T-helper 17 cell (primary cell): ENCODE data around the gene GRAMD1B. TPM values are rescaled to one million over a fixed set of nuclear protein-coding genes. Genes with fewer than 3 reads are reported as not detected.
"Not testable (repeated sequence)": the region's sequence is repeated elsewhere in the genome, so short reads cannot be mapped to it uniquely, and the experiment has no call there.

Source experiments
- ATAC-seq: fragments of 150-1000 bp; cut with Tn5 transposase; 2 replicates; pipeline ENCODE4 v1.10.0; 2021; ENCODE audit warnings: mild to moderate bottlenecking, moderate library complexity
- DNase-seq, 3 donors: peaks; one replicate each; pipeline versions ENCODE4 v3.0.0 to v3.0.0-alpha.2; 2020 to 2021
- H3K9me3 ChIP-seq: one replicate; pipeline ENCODE4 v1.7.0; 2013; ENCODE audit warnings: low read length, mild to moderate bottlenecking; ENCODE audit not compliant: control insufficient read depth, poor library complexity, severe bottlenecking
- H3K27ac Mint-ChIP-seq: one replicate; pipeline ENCODE4 v1.8.0; 2022; ENCODE audit warnings: mild to moderate bottlenecking, moderate library complexity, mixed read lengths
- H3K27me3 Mint-ChIP-seq: one replicate; pipeline ENCODE4 v1.8.0; 2022; ENCODE audit warnings: mixed read lengths
- H3K36me3 Mint-ChIP-seq: one replicate; pipeline ENCODE4 v1.8.0; 2022; ENCODE audit warnings: low read depth, mixed read lengths
- H3K4me1 Mint-ChIP-seq: one replicate; pipeline ENCODE4 v1.8.0; 2022; ENCODE audit warnings: mild to moderate bottlenecking, mixed read lengths
- H3K4me3 Mint-ChIP-seq: one replicate; pipeline ENCODE4 v1.8.0; 2022; ENCODE audit warnings: mild to moderate bottlenecking, moderate library complexity, mixed read lengths
- total RNA-seq, 4 donors: library from RNA in 2 of 4; stranded (reverse) in 2 of 4; gene quantifications; one replicate each; pipeline ENCODE4 v1.2.3 and lab custom pipeline; 2022 to 2026

GRAMD1B gene
- total RNA-seq, 2 donors from 2014 or later, result 25.1 to 33.1 TPM

GRCh38 chr11:123558536-123559315 lies 128.7 kb downstream of the GRAMD1B start:
- H3K4me1 Mint-ChIP-seq, result peaks cover 20% of the 10 kb centered on the region
- no peak overlapping the region for H3K4me3 Mint-ChIP-seq
- H3K27me3 Mint-ChIP-seq, result no peaks in the 10 kb centered on the region
- H3K36me3 Mint-ChIP-seq, result no peaks in the 10 kb centered on the region
- ATAC-seq (no peak), DNase-seq (no peak)
- no peak overlapping the region for H3K27ac Mint-ChIP-seq
- H3K9me3 ChIP-seq, result no peaks in the 10 kb centered on the region

GRCh38 chr11:123559523-123559955 lies 129.5 kb downstream of the GRAMD1B start:
- Mint-ChIP-seq H3K4me1 (peaks cover 20% of the 10 kb centered on the region), H3K27me3 (no peaks in the 10 kb centered on the region), H3K36me3 (no peaks in the 10 kb centered on the region), H3K27ac (no peak overlapping the region), H3K4me3 (peak overlapping the region; percentile 63)
- DNase-seq, result no peak
- ATAC-seq, result no peak
- H3K9me3 ChIP-seq, result no peaks in the 10 kb centered on the region

- no peak for DNase-seq
- ATAC-seq, result peak; percentile 30
- Mint-ChIP-seq H3K4me3 (peak overlapping the region; percentile 63), H3K27me3 (no peaks in the 10 kb centered on the region), H3K4me1 (peaks cover 18% of the 10 kb centered on the region), H3K27ac (no peak overlapping the region), H3K36me3 (no peaks in the 10 kb centered on the region)
- no peaks in the 10 kb centered on the region for H3K9me3 ChIP-seq
Measured at GRCh38 chr11:123560006-123560405, 129.9 kb downstream of the GRAMD1B start.

- Mint-ChIP-seq H3K27me3 (no peaks in the 10 kb centered on the region), H3K27ac (no peak overlapping the region), H3K4me1 (peaks cover 17% of the 10 kb centered on the region), H3K36me3 (no peaks in the 10 kb centered on the region), H3K4me3 (no peak overlapping the region)
- H3K9me3 ChIP-seq, result no peaks in the 10 kb centered on the region
- ATAC-seq (no peak), DNase-seq (no peak)
Measured at GRCh38 chr11:123561431-123561800, 131.3 kb downstream of the GRAMD1B start.

- H3K9me3 ChIP-seq, result no peaks in the 10 kb centered on the region
- Mint-ChIP-seq H3K4me1 (peaks cover 17% of the 10 kb centered on the region), H3K27me3 (no peaks in the 10 kb centered on the region), H3K4me3 (no peak overlapping the region), H3K27ac (no peak overlapping the region), H3K36me3 (no peaks in the 10 kb centered on the region)
- no peak for ATAC-seq
- DNase-seq, result no peak
Measured at GRCh38 chr11:123562158-123562557, 132.1 kb downstream of the GRAMD1B start.

GRCh38 chr11:123562829-123563228 lies 132.8 kb downstream of the GRAMD1B start:
- no peaks in the 10 kb centered on the region for H3K9me3 ChIP-seq
- ATAC-seq, result no peak
- Mint-ChIP-seq H3K4me1 (peaks cover 17% of the 10 kb centered on the region), H3K4me3 (no peak overlapping the region), H3K27ac (no peak overlapping the region), H3K36me3 (no peaks in the 10 kb centered on the region), H3K27me3 (no peaks in the 10 kb centered on the region)
- no peak for DNase-seq

GRCh38 chr11:123564221-123564620 lies 134.2 kb downstream of the GRAMD1B start:
- ATAC-seq (no peak), DNase-seq (no peak)
- Mint-ChIP-seq H3K36me3 (no peaks in the 10 kb centered on the region), H3K27ac (no peak overlapping the region), H3K4me3 (no peak overlapping the region), H3K4me1 (peaks cover 12% of the 10 kb centered on the region), H3K27me3 (no peaks in the 10 kb centered on the region)
- no peaks in the 10 kb centered on the region for H3K9me3 ChIP-seq

GRCh38 chr11:123566852-123567251 lies 136.8 kb downstream of the GRAMD1B start:
- ATAC-seq, result no peak

GRCh38 chr11:123567466-123567865 lies 137.4 kb downstream of the GRAMD1B start:
- no peak overlapping the region for H3K4me3 Mint-ChIP-seq
- H3K36me3 Mint-ChIP-seq, result no peaks in the 10 kb centered on the region
- no peaks in the 10 kb centered on the region for H3K27me3 Mint-ChIP-seq
- H3K4me1 Mint-ChIP-seq, result peaks cover 10% of the 10 kb centered on the region
- ATAC-seq, result no peak
- no peaks in the 10 kb centered on the region for H3K9me3 ChIP-seq
- no peak for DNase-seq
- H3K27ac Mint-ChIP-seq, result no peak overlapping the region

More at GRCh38 chr11:123566852-123567251, 136.8 kb downstream of the GRAMD1B start:
- no peaks in the 10 kb centered on the region for H3K36me3 Mint-ChIP-seq
- H3K9me3 ChIP-seq, result no peaks in the 10 kb centered on the region
- no peak overlapping the region for H3K4me3 Mint-ChIP-seq
- DNase-seq, result no peak
- H3K27me3 Mint-ChIP-seq, result no peaks in the 10 kb centered on the region
- H3K27ac Mint-ChIP-seq, result no peak overlapping the region
- H3K4me1 Mint-ChIP-seq, result peaks cover 10% of the 10 kb centered on the region

GRCh38 chr11:123568367-123568870 lies 138.3 kb downstream of the GRAMD1B start:
- no peak for DNase-seq
- no peaks in the 10 kb centered on the region for H3K9me3 ChIP-seq
- H3K27ac Mint-ChIP-seq, result no peak overlapping the region
- no peaks in the 10 kb centered on the region for H3K36me3 Mint-ChIP-seq
- H3K4me3 Mint-ChIP-seq, result no peak overlapping the region
- ATAC-seq, result no peak
- H3K27me3 Mint-ChIP-seq, result no peaks in the 10 kb centered on the region
- H3K4me1 Mint-ChIP-seq, result peaks cover 5% of the 10 kb centered on the region

GRCh38 chr11:123569393-123569792 lies 139.3 kb downstream of the GRAMD1B start:
- ATAC-seq (no peak), DNase-seq (no peak)
- H3K4me1 Mint-ChIP-seq, result peaks cover 9% of the 10 kb centered on the region
- H3K27me3 Mint-ChIP-seq, result no peaks in the 10 kb centered on the region
- H3K9me3 ChIP-seq, result no peaks in the 10 kb centered on the region
- no peaks in the 10 kb centered on the region for H3K36me3 Mint-ChIP-seq
- peak overlapping the region; percentile 9 for H3K27ac Mint-ChIP-seq
- H3K4me3 Mint-ChIP-seq, result no peak overlapping the region

GRCh38 chr11:123570939-123571580 lies 141.0 kb downstream of the GRAMD1B start:
- no peak for ATAC-seq
- Mint-ChIP-seq H3K27me3 (no peaks in the 10 kb centered on the region), H3K4me3 (no peak overlapping the region), H3K4me1 (peaks cover 18% of the 10 kb centered on the region), H3K27ac (no peak overlapping the region), H3K36me3 (no peaks in the 10 kb centered on the region)
- no peaks in the 10 kb centered on the region for H3K9me3 ChIP-seq
- no peak for DNase-seq

- not testable (repeated sequence) for H3K27ac Mint-ChIP-seq, H3K27me3 Mint-ChIP-seq, H3K36me3 Mint-ChIP-seq, H3K4me3 Mint-ChIP-seq, ATAC-seq, DNase-seq, H3K9me3 ChIP-seq
- peaks cover 28% of the 10 kb centered on the region for H3K4me1 Mint-ChIP-seq
Measured at GRCh38 chr11:123572791-123573190, 142.7 kb downstream of the GRAMD1B start.
